Neuronal stem cell (in vitro differentiated cells): Measurements from ENCODE around the gene CEMIP2.

Source experiments
- DNase-seq: peaks from one replicate; pipeline ENCODE4 v3.0.0-alpha.2; 2013; ENCODE audit warnings: low spot score
- H2AFZ ChIP-seq: one replicate; pipeline ENCODE4 v1.6.1; 2013; ENCODE audit warnings: mild to moderate bottlenecking, low read length, inconsistent platforms
- H2AK5ac ChIP-seq: 2 replicates; pipeline ENCODE4 v1.6.1; 2013; ENCODE audit warnings: low read depth, mild to moderate bottlenecking, inconsistent platforms, low read length, moderate library complexity, mixed read lengths
- H2BK120ac ChIP-seq: 2 replicates; pipeline ENCODE4 v1.6.1; 2013; ENCODE audit warnings: low read depth, mild to moderate bottlenecking, inconsistent platforms, low read length, moderate library complexity, mixed read lengths
- H2BK12ac ChIP-seq: one replicate; pipeline ENCODE4 v1.6.1; 2013; ENCODE audit warnings: low read length, inconsistent platforms
- H2BK15ac ChIP-seq: 2 replicates; pipeline ENCODE4 v1.6.1; 2013; ENCODE audit warnings: mild to moderate bottlenecking, low read length, inconsistent platforms, mixed read lengths
- H2BK5ac ChIP-seq: one replicate; pipeline ENCODE4 v1.6.1; 2013; ENCODE audit warnings: inconsistent platforms, mild to moderate bottlenecking, low read length, moderate library complexity
- H3K14ac ChIP-seq: one replicate; pipeline ENCODE4 v1.6.1; 2013; ENCODE audit warnings: low read length, inconsistent platforms
- H3K18ac ChIP-seq: 2 replicates; pipeline ENCODE4 v1.6.1; 2013; ENCODE audit warnings: low read length, inconsistent platforms
- H3K23ac ChIP-seq: 2 replicates; pipeline ENCODE4 v1.6.1; 2013; ENCODE audit warnings: low read depth, mild to moderate bottlenecking, mixed read lengths, low read length, inconsistent platforms; ENCODE audit not compliant: poor library complexity
- H3K27ac ChIP-seq: replicated peaks from 3 replicates; pipeline ENCODE4 v1.5.1; 2013; ENCODE audit warnings: low read length, inconsistent platforms
- H3K27me3 ChIP-seq, 3 experiments: 2 replicates each; pipeline ENCODE4 v1.6.1; 2013; ENCODE audit warnings: low read length in 3 of 3, mild to moderate bottlenecking in 2 of 3, inconsistent platforms in 1 of 3, low read depth in 1 of 3, mixed read lengths in 1 of 3, moderate library complexity in 1 of 3; ENCODE audit not compliant: control insufficient read depth in 3 of 3, insufficient read depth in 3 of 3
- H3K36me3 ChIP-seq, 2 donors: replicated peaks in 1 of 2; 2 replicates each; pipeline ENCODE4 v1.6.1; 2013; ENCODE audit warnings: low read length in 2 of 2; ENCODE audit not compliant: control insufficient read depth in 2 of 2, insufficient read depth in 2 of 2
- H3K4ac ChIP-seq: 2 replicates; pipeline ENCODE4 v1.6.1; 2013; ENCODE audit warnings: inconsistent platforms, mild to moderate bottlenecking, low read length, moderate library complexity
- H3K4me1 ChIP-seq, 2 donors: 1 replicate in 1 of 2; 2 replicates in 1 of 2; pipeline ENCODE4 v1.6.1; 2013; ENCODE audit warnings: low read length in 2 of 2, low read depth in 1 of 2; ENCODE audit not compliant: control insufficient read depth in 2 of 2, insufficient read depth in 1 of 2
- H3K4me2 ChIP-seq: one replicate; pipeline ENCODE4 v1.6.1; 2013; ENCODE audit warnings: mild to moderate bottlenecking, low read length, inconsistent platforms; ENCODE audit not compliant: insufficient read depth, poor library complexity, severe bottlenecking
- H3K4me3 ChIP-seq, 2 donors: 2 replicates each; pipeline ENCODE4 v1.5.1; 2013; ENCODE audit warnings: low read length in 2 of 2, mild to moderate bottlenecking in 2 of 2, inconsistent platforms in 1 of 2, moderate library complexity in 1 of 2
- H3K79me1 ChIP-seq: one replicate; pipeline ENCODE4 v1.6.1; 2013; ENCODE audit warnings: low read depth, mild to moderate bottlenecking, inconsistent platforms, low read length, moderate library complexity
- H3K9ac ChIP-seq: one replicate; pipeline ENCODE4 v1.6.1; 2013; ENCODE audit warnings: mild to moderate bottlenecking, low read depth, low read length, inconsistent platforms; ENCODE audit not compliant: poor library complexity
- H3K9me3 ChIP-seq, 2 donors: replicated peaks in 1 of 2; 2 replicates each; pipeline versions ENCODE3 to v1.6.1; 2013; ENCODE audit warnings: low read length in 2 of 2, mild to moderate bottlenecking in 2 of 2, inconsistent platforms in 1 of 2, low read depth in 1 of 2, mixed read lengths in 1 of 2, moderate library complexity in 1 of 2; ENCODE audit not compliant: control insufficient read depth in 2 of 2, insufficient read depth in 1 of 2
- H4K8ac ChIP-seq: one replicate; pipeline ENCODE4 v1.6.1; 2013; ENCODE audit warnings: low read depth, mild to moderate bottlenecking, inconsistent platforms, low read length, moderate library complexity
- H4K91ac ChIP-seq: one replicate; pipeline ENCODE4 v1.6.1; 2013; ENCODE audit warnings: low read length, low read depth, mild to moderate bottlenecking, inconsistent platforms; ENCODE audit not compliant: poor library complexity
- WGBS, 2 donors: extraction: QIAGEN DNeasy Blood & Tissue Kit; methylation state at CpG; one replicate each; pipeline ENCODE4 v1.1.7; 2013; ENCODE audit warnings: missing lambda C conversion rate in 2 of 2, mixed read lengths in 1 of 2; ENCODE audit not compliant: insufficient read length in 2 of 2, insufficient replicate concordance in 1 of 2; ENCODE audit errors: extremely low coverage in 2 of 2; 5-methylcytosine and 5-hydroxymethylcytosine counted together

Gene CEMIP2

DNA sequence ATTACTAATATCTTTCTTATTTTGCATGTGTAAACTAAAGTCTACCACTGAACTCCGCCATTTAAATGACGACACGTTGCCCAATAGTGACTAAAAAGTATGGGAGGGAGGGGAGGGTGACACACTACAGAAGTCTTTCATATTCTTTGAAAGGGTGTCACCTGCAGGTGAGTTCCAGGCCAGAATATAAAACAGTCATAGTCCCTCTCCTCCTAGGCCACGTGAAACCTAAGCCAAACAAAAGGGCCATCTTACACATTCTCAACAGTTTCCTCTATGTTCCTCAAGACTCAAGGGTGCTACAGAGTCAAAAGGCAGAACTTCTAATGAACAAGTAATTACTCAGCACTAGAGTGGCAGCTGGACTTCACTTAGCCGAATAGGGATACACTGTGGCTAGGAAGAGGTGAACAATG is 6.4 kb downstream of the CEMIP2 start:
- Histone ChIP-seq H2AK5ac (no peak overlapping the region), H3K36me3 (no peaks in the 10 kb centered on the region), H4K8ac (no peak overlapping the region), H3K9me3 (no peaks in the 10 kb centered on the region), H3K9ac (no peak overlapping the region), H3K27ac (no peak overlapping the region), H3K4me3 (no peak overlapping the region), H2BK12ac (no peak overlapping the region), H2AFZ (no peak overlapping the region), H3K4me1 (peaks cover 26 to 64% of the 10 kb centered on the region in 2 donors), H4K91ac (no peak overlapping the region), H3K27me3 (no peaks in the 10 kb centered on the region), H3K4ac (no peak overlapping the region), H2BK120ac (no peak overlapping the region), H2BK15ac (no peak overlapping the region), H3K23ac (no peak overlapping the region), H2BK5ac (no peak overlapping the region), H3K18ac (peak overlapping the region; percentile 44), H3K4me2 (no peak overlapping the region), H3K14ac (no peak overlapping the region), H3K79me1 (peaks cover 2% of the 10 kb centered on the region)
- DNase-seq = no peak
- WGBS, 2 donors = no CpG with 5 or more reads among the region's 5 CpGs

DNA sequence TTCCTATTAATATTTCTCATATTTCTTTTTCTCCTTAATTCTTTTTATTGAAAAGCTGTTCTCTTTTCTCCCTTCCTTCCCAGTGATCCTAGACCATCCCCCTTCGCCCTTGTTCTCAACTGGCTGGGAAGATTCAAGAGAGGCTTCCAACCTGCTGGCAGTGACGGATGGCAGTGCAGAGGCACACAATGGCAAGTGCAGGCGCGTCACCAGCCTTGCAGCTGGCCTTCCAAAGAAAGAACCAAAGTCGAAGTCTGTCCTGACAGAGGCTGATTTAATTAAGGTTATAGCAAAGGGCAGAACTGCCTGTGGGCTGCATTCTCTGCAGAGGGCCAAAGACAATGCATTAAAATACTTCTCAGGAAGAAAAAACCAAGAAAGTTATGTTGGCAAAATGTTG is 7.4 kb downstream of the CEMIP2 start:
- Histone ChIP-seq H3K4me2 (peak overlapping the region; percentile 21), H3K4me1 (peaks cover 28 to 67% of the 10 kb centered on the region in 2 donors), H2AK5ac (no peak overlapping the region), H3K9me3 (no peaks in the 10 kb centered on the region), H3K14ac (no peak overlapping the region), H3K79me1 (peaks cover 2% of the 10 kb centered on the region), H3K4ac (no peak overlapping the region), H2BK12ac (no peak overlapping the region), H3K4me3 (peak overlapping the region in 1 of 2 donors; percentile 46), H4K91ac (no peak overlapping the region), H3K27me3 (no peaks in the 10 kb centered on the region), H3K18ac (no peak overlapping the region), H2BK15ac (no peak overlapping the region), H3K23ac (no peak overlapping the region), H2AFZ (no peak overlapping the region), H3K27ac (no peak overlapping the region), H2BK5ac (no peak overlapping the region), H4K8ac (no peak overlapping the region), H3K36me3 (no peaks in the 10 kb centered on the region), H2BK120ac (no peak overlapping the region), H3K9ac (no peak overlapping the region)
- no CpG with 5 or more reads among the region's 5 CpGs for WGBS, 2 donors
- DNase-seq = no peak

DNA sequence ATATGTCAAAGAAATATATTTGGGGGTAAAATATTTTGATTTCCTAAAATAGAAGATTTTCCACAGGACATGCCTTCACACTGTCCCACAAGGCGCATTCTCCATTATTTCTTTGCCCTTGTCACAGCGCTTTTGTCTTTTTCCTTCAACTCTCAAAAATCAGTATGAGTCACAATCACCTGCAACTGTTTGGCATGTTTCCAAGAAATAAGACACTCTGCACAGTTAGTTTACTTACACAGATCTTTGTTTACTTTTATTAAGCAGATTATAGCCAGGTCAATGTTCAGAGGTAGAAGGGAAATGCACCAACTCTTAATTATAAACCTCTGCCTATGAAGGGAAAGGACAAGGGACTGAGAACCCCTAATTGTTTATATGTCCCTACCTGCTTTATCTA is 9.5 kb downstream of the CEMIP2 start:
- Histone ChIP-seq H3K9ac (no peak overlapping the region), H2BK5ac (no peak overlapping the region), H3K27ac (peak overlapping the region; percentile 67), H3K18ac (no peak overlapping the region), H2BK12ac (no peak overlapping the region), H2AFZ (no peak overlapping the region), H3K14ac (no peak overlapping the region), H3K23ac (no peak overlapping the region), H3K4ac (no peak overlapping the region), H3K27me3 (no peaks in the 10 kb centered on the region), H3K79me1 (no peaks in the 10 kb centered on the region), H4K8ac (no peak overlapping the region), H3K4me3 (peak overlapping the region in 1 of 2 donors; percentile 40), H2BK120ac (no peak overlapping the region), H2BK15ac (no peak overlapping the region), H3K9me3 (no peaks in the 10 kb centered on the region), H3K36me3 (no peaks in the 10 kb centered on the region), H3K4me1 (peaks cover 23 to 54% of the 10 kb centered on the region in 2 donors), H4K91ac (no peak overlapping the region), H3K4me2 (peak overlapping the region; percentile 54), H2AK5ac (no peak overlapping the region)
- no CpG with 5 or more reads among the region's 2 CpGs for WGBS, 2 donors
- no peak for DNase-seq

DNA sequence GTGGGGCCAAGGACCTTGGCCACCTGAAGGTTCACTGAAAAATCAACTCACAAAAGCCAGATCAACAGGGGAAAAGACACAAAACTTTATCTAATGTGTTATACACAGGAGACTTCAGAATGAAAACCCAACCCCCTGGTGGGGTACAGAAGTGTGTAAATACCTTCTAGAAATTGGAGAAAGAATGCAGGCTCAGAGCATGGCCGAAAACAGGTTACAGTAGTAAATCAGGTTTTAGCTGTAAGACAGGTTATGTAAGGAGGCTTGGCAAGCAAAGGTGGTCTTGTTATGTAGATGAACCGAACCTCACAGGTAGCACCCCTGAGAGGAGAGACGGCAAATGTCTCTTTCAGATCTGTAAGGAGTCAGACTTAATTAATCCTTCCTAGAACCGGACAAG is 10.0 kb downstream of the CEMIP2 start:
- Histone ChIP-seq H3K4ac (no peak overlapping the region), H4K8ac (no peak overlapping the region), H2BK5ac (no peak overlapping the region), H3K14ac (no peak overlapping the region), H3K27ac (peak overlapping the region; percentile 67), H3K23ac (no peak overlapping the region), H2AK5ac (no peak overlapping the region), H3K4me1 (peaks cover 23 to 51% of the 10 kb centered on the region in 2 donors), H3K79me1 (no peaks in the 10 kb centered on the region), H2BK12ac (no peak overlapping the region), H4K91ac (no peak overlapping the region), H3K36me3 (no peaks in the 10 kb centered on the region), H3K4me2 (peak overlapping the region; percentile 54), H3K4me3 (peak overlapping the region in 1 of 2 donors; percentile 40), H2BK120ac (no peak overlapping the region), H2AFZ (no peak overlapping the region), H3K27me3 (no peaks in the 10 kb centered on the region), H3K9ac (no peak overlapping the region), H2BK15ac (no peak overlapping the region), H3K9me3 (no peaks in the 10 kb centered on the region), H3K18ac (no peak overlapping the region)
- no CpG with 5 or more reads among the region's 4 CpGs for WGBS, 2 donors
- no peak for DNase-seq
